HepG2 (cell line): ENCODE measurements around the gene A4GNT. TPM values are rescaled to one million over a fixed set of nuclear protein-coding genes. Genes with fewer than 3 reads are reported as not detected.

ENCODE experiments used
- DR1 ChIP-seq: sonication (generic); formaldehyde crosslinking; IDR thresholded peaks from 2 replicates; pipeline ENCODE4 v1.8.0; 2021; ENCODE audit warnings: mild to moderate bottlenecking, missing genetic modification reagents, inconsistent platforms
- ERF ChIP-seq: IDR thresholded peaks from 2 replicates; pipeline ENCODE4 v1.6.1; 2018; ENCODE audit warnings: missing biosample characterization, missing genetic modification reagents
- ESRRA ChIP-seq: sonication (generic); formaldehyde crosslinking; IDR thresholded peaks from 2 replicates; pipeline ENCODE4 v1.5.1; 2020; ENCODE audit warnings: mild to moderate bottlenecking, low read depth, missing genetic modification reagents
- ETV6 ChIP-seq: sonication (generic); formaldehyde crosslinking; conservative IDR thresholded peaks from 2 replicates; pipeline ENCODE4 v1.4.0; 2020; ENCODE audit warnings: missing genetic modification reagents
- FOXC1 ChIP-seq: sonication (generic); formaldehyde crosslinking; IDR thresholded peaks from 2 replicates; pipeline ENCODE4 v1.8.0; 2022; ENCODE audit warnings: mild to moderate bottlenecking, missing genetic modification reagents, borderline replicate concordance
- GTF2F1 ChIP-seq: fragments of 150-350 bp; IDR thresholded peaks from 2 replicates; pipeline ENCODE4 v1.6.1; 2014; ENCODE audit warnings: low read length
- KDM6A ChIP-seq: IDR thresholded peaks from 2 replicates; pipeline ENCODE4 v1.6.1; 2016; ENCODE audit warnings: low read depth
- NKX3-1 ChIP-seq: sonication (generic); formaldehyde crosslinking; IDR thresholded peaks from 2 replicates; pipeline ENCODE4 v1.5.0; 2020; ENCODE audit warnings: missing genetic modification reagents
- NR1H2 ChIP-seq: sonication (generic); formaldehyde crosslinking; IDR thresholded peaks from 2 replicates; pipeline ENCODE4 v1.8.1; 2022; ENCODE audit warnings: low read depth, missing genetic modification reagents, borderline replicate concordance
- NRL ChIP-seq: sonication (generic); formaldehyde crosslinking; IDR thresholded peaks from 2 replicates; pipeline ENCODE4 v1.5.0; 2020; ENCODE audit warnings: missing genetic modification reagents, mild to moderate bottlenecking, moderate library complexity, borderline replicate concordance
- PHF21A ChIP-seq: sonication (generic); formaldehyde crosslinking; IDR thresholded peaks from 2 replicates; pipeline ENCODE4 v1.5.0; 2020; ENCODE audit warnings: mild to moderate bottlenecking, missing genetic modification reagents
- POLR2G ChIP-seq: fragments of 200-400 bp; formaldehyde crosslinking; IDR thresholded peaks from 2 replicates; pipeline ENCODE4 v1.6.1; 2018; ENCODE audit warnings: mild to moderate bottlenecking, low read depth, low read length, moderate library complexity
- SPEN ChIP-seq: sonication (generic); formaldehyde crosslinking; IDR thresholded peaks from 2 replicates; pipeline ENCODE4 v1.5.1; 2020; ENCODE audit warnings: low read depth, mild to moderate bottlenecking, missing genetic modification reagents
- TAF15 ChIP-seq: fragments of 200-400 bp; formaldehyde crosslinking; IDR thresholded peaks from one replicate; pipeline ENCODE4 v1.6.1; 2018; ENCODE audit warnings: mild to moderate bottlenecking, low read depth, low read length; ENCODE audit not compliant: poor library complexity, severe bottlenecking
- ZBTB8A ChIP-seq: sonication (generic); formaldehyde crosslinking; IDR thresholded peaks from 2 replicates; pipeline ENCODE4 v1.4.0; 2020; ENCODE audit warnings: mild to moderate bottlenecking, low read depth, missing genetic modification reagents, borderline replicate concordance
- ZFX ChIP-seq: sonication (generic); formaldehyde crosslinking; IDR thresholded peaks from 2 replicates; pipeline ENCODE4 v1.4.0; 2020; ENCODE audit warnings: mild to moderate bottlenecking, low read depth, missing genetic modification reagents, moderate library complexity
- ZNF205 ChIP-seq: IDR thresholded peaks from 2 replicates; pipeline ENCODE4 v1.6.1; 2018; ENCODE audit warnings: missing biosample characterization, missing genetic modification reagents
- ZNF30 ChIP-seq: sonication (generic); formaldehyde crosslinking; IDR thresholded peaks from 2 replicates; pipeline ENCODE4 v1.5.0; 2020; ENCODE audit warnings: mild to moderate bottlenecking, missing genetic modification reagents
- ZNF317 ChIP-seq: sonication (generic); formaldehyde crosslinking; IDR thresholded peaks from 2 replicates; pipeline ENCODE4 v1.5.0; 2020; ENCODE audit warnings: mild to moderate bottlenecking, missing genetic modification reagents
- ZNF564 ChIP-seq: sonication (generic); formaldehyde crosslinking; IDR thresholded peaks from 2 replicates; pipeline ENCODE4 v1.8.1; 2023; ENCODE audit warnings: mild to moderate bottlenecking, missing genetic modification reagents
- ZNF615 ChIP-seq: sonication (generic); formaldehyde crosslinking; IDR thresholded peaks from 2 replicates; pipeline ENCODE4 v1.5.0; 2020; ENCODE audit warnings: mild to moderate bottlenecking, missing genetic modification reagents, borderline replicate concordance
- ZNF790 ChIP-seq: sonication (generic); formaldehyde crosslinking; IDR thresholded peaks from 2 replicates; pipeline ENCODE4 v1.8.0; 2022; ENCODE audit warnings: missing genetic modification reagents, mild to moderate bottlenecking, borderline replicate concordance
- polyA plus RNA-seq, 8 experiments: library from polyadenylated mRNA; depleted of rRNA in 3 of 8; stranded (reverse) in 7 of 8; unstranded in 1 of 8; fragments of >200 nt; fragmentation: Illumina TruSeq in 4 of 8; extraction: Trizol in 4 of 8; gene quantifications; 2 replicates each; pipeline versions ENCODE4 v1.2.1 to v1.2.3, GENCODE V29; 2011 to 2016; ENCODE audit warnings: low read depth in 4 of 8, missing spikeins in 1 of 8, mixed read lengths in 1 of 8; ENCODE audit not compliant: insufficient read depth in 1 of 8
- total RNA-seq, 5 experiments: library from RNA; depleted of rRNA; stranded (reverse); fragments of >200 nt; fragmentation: Illumina TruSeq; extraction: Trizol; gene quantifications; 2 replicates each; pipeline ENCODE4 v1.2.3, GENCODE V29; 2016; ENCODE audit warnings: low read depth in 1 of 5
- TF ChIP-seq, protein P1 (sequence below): sonication (generic); formaldehyde crosslinking; IDR thresholded peaks from 2 replicates; pipeline ENCODE4 v1.4.0; 2020; ENCODE audit warnings: missing genetic modification reagents
- TF ChIP-seq, protein P2 (sequence below): sonication (generic); formaldehyde crosslinking; IDR thresholded peaks from 2 replicates; pipeline ENCODE4 v1.4.0; 2020; ENCODE audit warnings: mild to moderate bottlenecking, missing genetic modification reagents
- TF ChIP-seq, protein P3 (sequence below): sonication (generic); IDR thresholded peaks from 2 replicates; pipeline ENCODE4 v1.6.1; 2016; ENCODE audit warnings: low read depth, borderline replicate concordance
- TF ChIP-seq, protein P4 (sequence below): sonication (generic); formaldehyde crosslinking; IDR thresholded peaks from 2 replicates; pipeline ENCODE4 v1.4.0; 2020; ENCODE audit warnings: missing genetic modification reagents

Gene A4GNT
- total and polyA plus RNA-seq, 2 of the 13 experiments (the other 11 are each of a cell fraction or from before 2014, with no cell fraction given) = not detected

DNA sequence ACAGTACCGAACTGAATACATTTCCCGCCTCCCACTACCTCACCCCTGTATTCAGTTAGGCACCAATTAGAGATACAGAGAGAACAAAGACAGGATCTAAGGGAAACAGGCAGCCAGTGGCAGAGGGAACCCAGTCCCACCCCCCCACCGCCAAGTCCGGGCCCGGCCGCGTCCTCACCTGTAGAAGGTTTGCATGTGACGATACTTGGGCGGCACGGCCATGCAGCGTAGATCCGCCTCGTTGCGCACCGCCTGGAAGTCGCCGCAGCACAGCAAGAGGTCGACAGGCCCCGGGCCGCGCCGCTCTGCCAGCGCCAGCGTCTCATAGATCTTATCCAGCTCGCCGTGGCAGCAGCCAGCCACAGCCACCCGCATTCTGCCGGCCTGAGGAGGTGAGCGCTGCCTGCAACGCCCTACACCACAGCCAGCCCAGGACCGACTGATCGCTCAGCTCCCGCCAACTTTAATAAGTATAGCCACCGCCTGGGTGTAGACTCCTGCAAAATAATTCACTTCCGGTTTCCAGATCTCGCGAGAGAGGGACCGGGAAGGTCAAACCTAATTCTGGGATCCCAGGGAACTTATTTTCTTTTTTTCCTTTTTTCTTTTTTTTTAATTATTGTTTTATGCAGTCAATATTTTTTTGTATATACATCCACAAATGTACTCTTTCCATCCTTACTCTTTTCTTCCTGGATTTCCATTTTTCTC, 42.4 kb upstream of the A4GNT start, which contains the start of gene DBR1 (continued):
- TF ChIP-seq ZNF615 (CRISPR knock-in tag) (no peak), POLR2G (peak; percentile 97), KDM6A (CRISPR knock-in tag) (no peak), SPEN (CRISPR knock-in tag) (peak; percentile 61; the same call in 1 of the 2 replicates), DR1 (CRISPR knock-in tag) (peak; percentile 59; the same call in 1 of the 2 replicates), ERF (CRISPR knock-in tag) (peak; percentile 61; the same call in 1 of the 2 replicates), ZBTB8A (CRISPR knock-in tag) (no peak), ZNF790 (CRISPR knock-in tag) (no peak), ZNF30 (CRISPR knock-in tag) (no peak), FOXC1 (0 out of 2 replicates have a peak, but pooled peaks have one; percentile 31), PHF21A (peak; percentile 66; the same call in 1 of the 2 replicates), ZNF317 (CRISPR knock-in tag) (no peak), NR1H2 (no peak), NRL (CRISPR knock-in tag) (peak; percentile 77), ZNF564 (CRISPR knock-in tag) (no peak), TAF15 (no peak), ESRRA (CRISPR knock-in tag) (no peak), ZNF205 (peak; percentile 56; the same call in 1 of the 2 replicates), NKX3-1 (CRISPR knock-in tag) (no peak; the same call in 1 of the 2 replicates), GTF2F1 (no peak), ETV6 (CRISPR knock-in tag) (peak; percentile 86), ZFX (peak; percentile 94)
- TF ChIP-seq, protein P1, sequence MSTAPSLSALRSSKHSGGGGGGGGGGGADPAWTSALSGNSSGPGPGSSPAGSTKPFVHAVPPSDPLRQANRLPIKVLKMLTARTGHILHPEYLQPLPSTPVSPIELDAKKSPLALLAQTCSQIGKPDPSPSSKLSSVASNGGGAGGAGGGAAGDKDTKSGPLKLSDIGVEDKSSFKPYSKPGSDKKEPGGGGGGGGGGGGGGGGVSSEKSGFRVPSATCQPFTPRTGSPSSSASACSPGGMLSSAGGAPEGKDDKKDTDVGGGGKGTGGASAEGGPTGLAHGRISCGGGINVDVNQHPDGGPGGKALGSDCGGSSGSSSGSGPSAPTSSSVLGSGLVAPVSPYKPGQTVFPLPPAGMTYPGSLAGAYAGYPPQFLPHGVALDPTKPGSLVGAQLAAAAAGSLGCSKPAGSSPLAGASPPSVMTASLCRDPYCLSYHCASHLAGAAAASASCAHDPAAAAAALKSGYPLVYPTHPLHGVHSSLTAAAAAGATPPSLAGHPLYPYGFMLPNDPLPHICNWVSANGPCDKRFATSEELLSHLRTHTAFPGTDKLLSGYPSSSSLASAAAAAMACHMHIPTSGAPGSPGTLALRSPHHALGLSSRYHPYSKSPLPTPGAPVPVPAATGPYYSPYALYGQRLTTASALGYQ (CRISPR knock-in tag) = no peak
- TF ChIP-seq, protein P2, sequence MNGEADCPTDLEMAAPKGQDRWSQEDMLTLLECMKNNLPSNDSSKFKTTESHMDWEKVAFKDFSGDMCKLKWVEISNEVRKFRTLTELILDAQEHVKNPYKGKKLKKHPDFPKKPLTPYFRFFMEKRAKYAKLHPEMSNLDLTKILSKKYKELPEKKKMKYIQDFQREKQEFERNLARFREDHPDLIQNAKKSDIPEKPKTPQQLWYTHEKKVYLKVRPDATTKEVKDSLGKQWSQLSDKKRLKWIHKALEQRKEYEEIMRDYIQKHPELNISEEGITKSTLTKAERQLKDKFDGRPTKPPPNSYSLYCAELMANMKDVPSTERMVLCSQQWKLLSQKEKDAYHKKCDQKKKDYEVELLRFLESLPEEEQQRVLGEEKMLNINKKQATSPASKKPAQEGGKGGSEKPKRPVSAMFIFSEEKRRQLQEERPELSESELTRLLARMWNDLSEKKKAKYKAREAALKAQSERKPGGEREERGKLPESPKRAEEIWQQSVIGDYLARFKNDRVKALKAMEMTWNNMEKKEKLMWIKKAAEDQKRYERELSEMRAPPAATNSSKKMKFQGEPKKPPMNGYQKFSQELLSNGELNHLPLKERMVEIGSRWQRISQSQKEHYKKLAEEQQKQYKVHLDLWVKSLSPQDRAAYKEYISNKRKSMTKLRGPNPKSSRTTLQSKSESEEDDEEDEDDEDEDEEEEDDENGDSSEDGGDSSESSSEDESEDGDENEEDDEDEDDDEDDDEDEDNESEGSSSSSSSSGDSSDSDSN (CRISPR knock-in tag) = peak; percentile 59; the same call in 1 of the 2 replicates
- TF ChIP-seq, protein P3, sequence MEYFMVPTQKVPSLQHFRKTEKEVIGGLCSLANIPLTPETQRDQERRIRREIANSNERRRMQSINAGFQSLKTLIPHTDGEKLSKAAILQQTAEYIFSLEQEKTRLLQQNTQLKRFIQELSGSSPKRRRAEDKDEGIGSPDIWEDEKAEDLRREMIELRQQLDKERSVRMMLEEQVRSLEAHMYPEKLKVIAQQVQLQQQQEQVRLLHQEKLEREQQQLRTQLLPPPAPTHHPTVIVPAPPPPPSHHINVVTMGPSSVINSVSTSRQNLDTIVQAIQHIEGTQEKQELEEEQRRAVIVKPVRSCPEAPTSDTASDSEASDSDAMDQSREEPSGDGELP = no peak
- TF ChIP-seq, protein P4, sequence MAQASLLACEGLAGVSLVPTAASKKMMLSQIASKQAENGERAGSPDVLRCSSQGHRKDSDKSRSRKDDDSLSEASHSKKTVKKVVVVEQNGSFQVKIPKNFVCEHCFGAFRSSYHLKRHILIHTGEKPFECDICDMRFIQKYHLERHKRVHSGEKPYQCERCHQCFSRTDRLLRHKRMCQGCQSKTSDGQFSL (CRISPR knock-in tag) = peak; percentile 54; the same call in 1 of the 2 replicates
